Bone marrow (tissue), 2 donors: ENCODE results near the gene MAMLD1.

Source experiments
- DNase-seq, 2 donors: peaks; one replicate each; lab custom pipeline; 2025; lab: John Stamatoyannopoulos, UW

The MAMLD1 gene

GRCh38 chrX:150502979-150503897 lies 140.1 kb downstream of the MAMLD1 start:
- no peak for DNase-seq

- no peak for DNase-seq
Measured at GRCh38 chrX:150503898-150504219, 140.7 kb downstream of the MAMLD1 start.

- no peak for DNase-seq
Measured at GRCh38 chrX:150504397-150505182, 141.5 kb downstream of the MAMLD1 start.

- no peak for DNase-seq
Measured at GRCh38 chrX:150506020-150506419, 142.9 kb downstream of the MAMLD1 start.

GRCh38 chrX:150506486-150506885 lies 143.4 kb downstream of the MAMLD1 start:
- no peak for DNase-seq

- DNase-seq, result no peak
Measured at GRCh38 chrX:150507251-150507856, 144.2 kb downstream of the MAMLD1 start.

GRCh38 chrX:150508018-150508417 lies 144.9 kb downstream of the MAMLD1 start:
- no peak for DNase-seq

- DNase-seq, result no peak
Measured at GRCh38 chrX:150508451-150509367, 145.6 kb downstream of the MAMLD1 start.

GRCh38 chrX:150509703-150510102 lies 146.6 kb downstream of the MAMLD1 start:
- DNase-seq, result no peak

- no peak for DNase-seq
Measured at GRCh38 chrX:150512461-150512901, 149.4 kb downstream of the MAMLD1 start.

- DNase-seq, result no peak
Measured at GRCh38 chrX:150513544-150513943, 150.4 kb downstream of the MAMLD1 start.

GRCh38 chrX:150514462-150514861 lies 151.3 kb downstream of the MAMLD1 start:
- no peak for DNase-seq

GRCh38 chrX:150515801-150516200 lies 152.7 kb downstream of the MAMLD1 start:
- DNase-seq, result no peak

- DNase-seq, result no peak
Measured at GRCh38 chrX:150517303-150517910, 154.3 kb downstream of the MAMLD1 start.

GRCh38 chrX:150522494-150522893 lies 159.4 kb downstream of the MAMLD1 start:
- no peak for DNase-seq

- DNase-seq, result no peak
Measured at GRCh38 chrX:150525061-150525919, 162.2 kb downstream of the MAMLD1 start.

- DNase-seq, result no peak
Measured at GRCh38 chrX:150526692-150527091, 163.6 kb downstream of the MAMLD1 start.

- no peak for DNase-seq
Measured at GRCh38 chrX:150527108-150527507, 164.0 kb downstream of the MAMLD1 start.

GRCh38 chrX:150529587-150529986 lies 166.5 kb downstream of the MAMLD1 start:
- no peak for DNase-seq

- DNase-seq, result no peak
Measured at GRCh38 chrX:150530821-150531220, 167.7 kb downstream of the MAMLD1 start.
